Measurements from ENCODE around the gene S100A10. TPM values are rescaled to one million over a fixed set of nuclear protein-coding genes. Genes with fewer than 3 reads are reported as not detected.

The S100A10 gene
- total and polyA plus RNA-seq, 2 experiments from 2014 or later = 60.5 to 1,024 TPM

DNA sequence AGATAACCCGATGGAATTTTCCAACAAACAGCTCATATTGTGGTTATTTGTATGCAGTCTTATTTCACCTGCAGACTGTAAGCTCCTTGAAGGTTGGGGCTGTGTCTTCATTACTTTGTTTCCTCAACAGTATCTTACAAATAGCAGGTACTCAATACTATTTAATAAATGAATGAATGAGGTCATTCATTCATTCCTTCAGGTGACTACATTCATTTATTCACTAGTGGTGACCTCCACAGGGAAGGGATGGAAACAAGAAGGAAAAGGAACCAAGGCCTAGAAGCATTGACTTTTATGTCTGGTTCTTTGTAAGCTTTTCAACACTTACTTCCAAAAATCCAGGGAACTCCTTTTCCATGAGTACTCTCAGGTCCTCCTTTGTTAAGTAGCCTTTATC lies 7.9 kb downstream of the S100A10 start:
- no peak for DNase-seq
- Histone ChIP-seq H2AFZ (no peak overlapping the region), H3F3A (ENCODE audit: insufficient read depth) (peaks cover 58% of the 10 kb centered on the region), H3K36me3 (ENCODE audit: low read depth) (peaks cover 49% of the 10 kb centered on the region), H3K4me2 (ENCODE audit: unreplicated experiment) (no peak overlapping the region), H4K20me1 (ENCODE audit: insufficient read depth) (no peaks in the 10 kb centered on the region), H3K27me3 (replicated peaks; ENCODE audit: insufficient read depth) (no peaks in the 10 kb centered on the region), H3K79me2 (ENCODE audit: insufficient read depth) (peaks cover 63% of the 10 kb centered on the region), H3K9me2 (ENCODE audit: insufficient read depth) (no peaks in the 10 kb centered on the region), H3K4me1 (ENCODE audit: insufficient read depth) (peaks cover 52% of the 10 kb centered on the region), H3K27ac (no peak overlapping the region), H3K9ac (no peak overlapping the region), H3K9me3 (ENCODE audit: low read depth) (no peaks in the 10 kb centered on the region), H3K4me3 (no peak overlapping the region)
- 100% methylated on average over 1 of the region's 1 CpG for WGBS, 2 experiments (ENCODE audit: low coverage in 1 of 2, low lambda C conversion rate in 2 of 2, missing lambda C conversion rate in 2 of 2)
- in situ Hi-C loops (cut with MboI) = no loop called here
- TF ChIP-seq EZH2phosphoT487 (IDR thresholded peaks at IDR 0.05; ENCODE audit: insufficient read depth, low read depth) = no peak
- TF ChIP-seq EZH2 (IDR thresholded peaks at IDR 0.05; ENCODE audit: insufficient read depth, poor library complexity, severe bottlenecking) = no peak

GRCh38 chr1:151985270-151985669 lies 8.4 kb downstream of the S100A10 start:
- Histone ChIP-seq H2AFZ (no peak overlapping the region), H3K79me2 (ENCODE audit: insufficient read depth) (peaks cover 58% of the 10 kb centered on the region), H3K4me2 (ENCODE audit: unreplicated experiment) (no peak overlapping the region), H3K9ac (no peak overlapping the region), H3K27ac (no peak overlapping the region), H3F3A (ENCODE audit: insufficient read depth) (peaks cover 55% of the 10 kb centered on the region), H3K36me3 (ENCODE audit: low read depth) (peaks cover 49% of the 10 kb centered on the region), H3K9me3 (ENCODE audit: low read depth) (no peaks in the 10 kb centered on the region), H3K27me3 (replicated peaks; ENCODE audit: insufficient read depth) (no peaks in the 10 kb centered on the region), H3K4me1 (ENCODE audit: insufficient read depth) (peaks cover 50% of the 10 kb centered on the region), H3K4me3 (no peak overlapping the region), H3K9me2 (ENCODE audit: insufficient read depth) (no peaks in the 10 kb centered on the region), H4K20me1 (ENCODE audit: insufficient read depth) (no peaks in the 10 kb centered on the region)
- WGBS, 2 experiments (ENCODE audit: low coverage in 1 of 2, low lambda C conversion rate in 2 of 2, missing lambda C conversion rate in 2 of 2) = 97 to 100% methylated on average over 2 of the region's 2 CpGs
- TF ChIP-seq EZH2 (IDR thresholded peaks at IDR 0.05; ENCODE audit: insufficient read depth, poor library complexity, severe bottlenecking) = no peak
- no peak for TF ChIP-seq EZH2phosphoT487 (IDR thresholded peaks at IDR 0.05; ENCODE audit: insufficient read depth, low read depth)
- in situ Hi-C loops (cut with MboI) = no loop called here
- no peak for DNase-seq

- Histone ChIP-seq H3K27me3 (replicated peaks; ENCODE audit: insufficient read depth) (no peaks in the 10 kb centered on the region), H3K9me2 (ENCODE audit: insufficient read depth) (no peaks in the 10 kb centered on the region), H3K9me3 (ENCODE audit: low read depth) (no peaks in the 10 kb centered on the region), H3K9ac (no peak overlapping the region), H3F3A (ENCODE audit: insufficient read depth) (peaks cover 53% of the 10 kb centered on the region), H3K36me3 (ENCODE audit: low read depth) (peaks cover 49% of the 10 kb centered on the region), H3K79me2 (ENCODE audit: insufficient read depth) (peaks cover 51% of the 10 kb centered on the region), H2AFZ (no peak overlapping the region), H3K4me3 (no peak overlapping the region), H3K4me1 (ENCODE audit: insufficient read depth) (peaks cover 49% of the 10 kb centered on the region), H4K20me1 (ENCODE audit: insufficient read depth) (no peaks in the 10 kb centered on the region), H3K4me2 (ENCODE audit: unreplicated experiment) (no peak overlapping the region), H3K27ac (no peak overlapping the region)
- no peak for DNase-seq
- WGBS, 2 experiments (ENCODE audit: low coverage in 1 of 2, low lambda C conversion rate in 2 of 2, missing lambda C conversion rate in 2 of 2) = 25 to 47% methylated on average over 1 of the region's 1 CpG
- TF ChIP-seq EZH2 (IDR thresholded peaks at IDR 0.05; ENCODE audit: insufficient read depth, poor library complexity, severe bottlenecking) (no peak), EZH2phosphoT487 (IDR thresholded peaks at IDR 0.05; ENCODE audit: insufficient read depth, low read depth) (no peak)
- in situ Hi-C loops (cut with MboI) = no loop called here
These were observed 9.2 kb downstream of the S100A10 start for GRCh38 chr1:151984313-151984956.

- Histone ChIP-seq H3K79me2 (ENCODE audit: insufficient read depth) (peaks cover 42% of the 10 kb centered on the region), H3K4me1 (ENCODE audit: insufficient read depth) (peaks cover 32% of the 10 kb centered on the region), H3K36me3 (ENCODE audit: low read depth) (peaks cover 49% of the 10 kb centered on the region), H3K4me2 (ENCODE audit: unreplicated experiment) (no peak overlapping the region), H3F3A (ENCODE audit: insufficient read depth) (peaks cover 51% of the 10 kb centered on the region), H2AFZ (no peak overlapping the region), H3K27ac (no peak overlapping the region), H4K20me1 (ENCODE audit: insufficient read depth) (no peaks in the 10 kb centered on the region), H3K9ac (no peak overlapping the region), H3K9me2 (ENCODE audit: insufficient read depth) (no peaks in the 10 kb centered on the region), H3K27me3 (replicated peaks; ENCODE audit: insufficient read depth) (no peaks in the 10 kb centered on the region), H3K4me3 (no peak overlapping the region), H3K9me3 (ENCODE audit: low read depth) (no peaks in the 10 kb centered on the region)
- DNase-seq = no peak
- WGBS, 2 experiments (ENCODE audit: low coverage in 1 of 2, low lambda C conversion rate in 2 of 2, missing lambda C conversion rate in 2 of 2) = 5% methylated on average over 1 of the region's 1 CpG
- in situ Hi-C loops (cut with MboI) = no loop called here
- TF ChIP-seq EZH2phosphoT487 (IDR thresholded peaks at IDR 0.05; ENCODE audit: insufficient read depth, low read depth) (no peak), EZH2 (IDR thresholded peaks at IDR 0.05; ENCODE audit: insufficient read depth, poor library complexity, severe bottlenecking) (no peak)
These were observed 11.2 kb downstream of the S100A10 start for GRCh38 chr1:151982300-151983005.
